ENCODE data around the gene DTD1.

DNA sequence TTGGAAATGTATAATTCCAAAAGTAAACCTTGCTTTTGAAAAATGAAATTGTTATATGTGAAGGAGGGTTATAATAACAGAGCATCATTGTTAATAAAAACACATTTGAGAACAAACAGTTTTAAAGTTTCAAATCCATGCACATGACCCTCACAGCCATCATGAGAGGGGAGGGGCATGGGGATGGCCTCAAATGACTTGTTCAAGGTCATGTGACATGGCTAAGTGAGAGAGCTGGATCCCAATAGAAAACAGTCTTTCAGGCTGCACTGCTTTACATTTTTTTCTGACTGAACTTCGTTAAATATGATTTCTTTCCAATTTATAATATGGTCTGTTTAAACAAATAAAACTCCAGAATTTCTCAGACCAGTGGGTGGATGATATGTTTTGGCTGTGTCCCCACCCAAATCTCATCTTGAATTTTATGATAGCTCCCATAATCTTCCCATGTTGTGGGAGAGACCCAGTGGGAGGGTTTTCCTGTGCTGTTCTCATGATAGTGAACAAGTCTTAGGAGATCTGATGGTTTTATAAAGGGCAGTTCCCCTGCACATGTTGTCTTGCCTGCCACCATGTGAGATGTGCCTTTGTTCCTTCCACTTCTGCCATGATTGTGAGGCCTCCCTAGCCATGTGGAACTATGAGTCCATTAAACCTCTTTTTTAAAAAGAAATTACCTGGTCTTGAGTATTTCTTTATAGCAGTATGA lies 66.0 kb downstream of the DTD1 start:
- TF ChIP-seq CTCF (IDR thresholded peaks at IDR 0.05) (no peak), POLR2A (IDR thresholded peaks at IDR 0.05) (no peak)
